GM08714 (cell line): Measurements from ENCODE around the gene HAVCR1.

Source experiments
- H3K4me3 ChIP-seq: fragments of 200-500 bp; sonication (Bioruptor generic); 2 replicates; pipeline ENCODE4 v1.5.1; 2014; ENCODE audit warnings: mild to moderate bottlenecking, low read length, inconsistent platforms
- ZNF274 ChIP-seq: IDR thresholded peaks from 2 replicates; pipeline ENCODE4 v1.6.1; 2012; ENCODE audit warnings: mild to moderate bottlenecking, low read depth, low read length

Gene HAVCR1

GRCh38 chr5:156984064-156984463 is 74.9 kb downstream of the HAVCR1 start:
- no peak overlapping the region for H3K4me3 ChIP-seq
- TF ChIP-seq ZNF274, result no peak

- no peak overlapping the region for H3K4me3 ChIP-seq
- no peak for TF ChIP-seq ZNF274
Measured at GRCh38 chr5:156981481-156981880, 77.4 kb downstream of the HAVCR1 start.
